Measurements from ENCODE around the gene ROR2.

GRCh38 chr9:91817106-91817492 lies 132.9 kb downstream of the ROR2 start:
- no peak for TF ChIP-seq CTCF (IDR thresholded peaks at IDR 0.05)
- TF ChIP-seq POLR2A (IDR thresholded peaks at IDR 0.05) = no peak

All from thyroid gland (tissue), 4 donors.